DMS114 treated with DMSO at 0.1 percent for 48 hours (cell line): ENCODE results near the gene WNT7A.
"Not testable (repeated sequence)": the region's sequence is repeated elsewhere in the genome, so short reads cannot be mapped to it uniquely, and the experiment has no call there.

Experiments used
- DNase-seq: peaks from one replicate; lab custom pipeline; 2025; ENCODE audit not compliant: unreplicated experiment; lab: John Stamatoyannopoulos, UW

The WNT7A gene

DNA sequence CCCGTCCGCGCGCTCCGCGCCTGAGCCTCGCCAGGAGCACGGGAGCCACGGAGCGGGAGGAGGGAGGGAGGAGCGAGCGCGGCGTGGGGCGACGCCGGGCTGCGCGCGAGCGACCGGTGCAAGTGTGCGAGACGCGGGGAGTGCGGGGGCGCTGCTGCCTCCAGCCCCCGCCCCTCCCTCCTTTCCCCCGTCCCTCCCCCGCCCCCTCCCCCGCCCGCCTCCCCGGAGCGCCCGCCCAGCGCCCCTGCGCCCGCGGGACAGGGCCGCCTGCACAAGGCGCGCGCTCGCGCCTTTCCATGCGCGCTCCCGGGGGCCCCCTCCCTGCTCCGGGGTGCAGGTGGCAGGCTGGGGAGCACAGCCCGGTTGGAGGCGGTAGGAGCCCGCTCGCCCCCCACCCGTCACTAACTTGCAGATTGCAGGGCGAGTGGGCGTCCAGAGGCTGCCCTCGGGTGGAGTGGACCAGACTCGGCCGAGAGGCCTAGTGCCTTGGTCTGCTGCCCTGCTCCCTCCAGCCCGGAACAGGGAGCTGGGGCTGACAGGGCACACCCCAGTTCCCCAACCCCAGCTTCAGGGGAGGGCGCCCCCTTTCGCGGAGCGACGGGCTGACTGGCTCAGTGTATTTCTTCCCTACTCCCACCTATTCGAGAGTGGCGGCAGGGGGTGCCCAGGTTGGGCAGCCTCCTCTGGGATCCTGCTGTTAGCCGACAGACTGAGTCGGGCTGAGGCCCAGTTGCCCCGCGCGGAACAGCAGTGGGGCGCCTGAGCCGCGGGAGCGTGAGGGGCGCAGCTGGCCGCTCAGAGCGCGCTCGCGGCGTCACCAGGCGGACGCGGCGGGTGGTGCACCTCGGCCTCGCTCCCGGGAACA lies at the start of gene WNT7A:
Gene WNT7A, minus strand, starts transcription at position 126 of the 865 bp plus-strand sequence. CDS start 255 bp downstream, outside the sequence.
- DNase-seq: no peak

DNA sequence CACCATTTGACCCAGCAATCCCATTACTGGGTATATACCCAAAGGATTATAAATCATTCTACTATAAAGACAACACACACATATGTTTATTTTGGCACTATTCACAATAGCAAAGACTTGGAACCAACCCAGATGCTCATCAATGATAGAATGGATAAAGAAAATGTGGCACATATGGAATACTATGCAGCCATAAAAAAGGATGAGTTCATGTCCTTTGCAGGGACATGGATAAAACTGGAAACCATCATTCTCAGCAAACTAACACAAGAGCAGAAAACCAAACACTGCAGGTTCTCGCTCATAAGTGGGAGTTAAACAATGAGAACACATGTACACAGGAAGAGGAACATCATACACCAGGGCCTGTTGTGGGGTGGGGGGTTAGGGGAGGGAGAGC lies 48.9 kb upstream of the WNT7A start:
- DNase-seq: not testable (repeated sequence)

DNA sequence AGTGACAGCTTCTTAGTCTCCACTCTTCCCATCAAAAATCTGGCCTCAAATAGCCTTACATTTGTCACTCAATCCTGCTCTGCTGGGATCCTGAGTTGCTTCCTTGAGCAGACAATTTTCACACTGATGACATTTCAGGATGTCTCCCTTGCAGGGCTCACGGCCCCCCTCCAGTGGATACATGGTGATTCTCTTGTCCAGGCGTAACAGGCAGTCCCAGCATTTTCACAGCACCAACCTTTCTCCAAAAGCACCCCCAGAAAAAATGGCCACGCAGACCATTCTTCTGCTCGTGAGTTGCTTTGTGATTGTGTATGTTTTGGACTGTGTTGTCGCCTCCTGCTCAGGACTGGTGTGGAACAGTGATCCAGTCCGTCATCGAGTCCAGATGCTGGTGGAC lies 47.4 kb upstream of the WNT7A start:
- no peak for DNase-seq

DNA sequence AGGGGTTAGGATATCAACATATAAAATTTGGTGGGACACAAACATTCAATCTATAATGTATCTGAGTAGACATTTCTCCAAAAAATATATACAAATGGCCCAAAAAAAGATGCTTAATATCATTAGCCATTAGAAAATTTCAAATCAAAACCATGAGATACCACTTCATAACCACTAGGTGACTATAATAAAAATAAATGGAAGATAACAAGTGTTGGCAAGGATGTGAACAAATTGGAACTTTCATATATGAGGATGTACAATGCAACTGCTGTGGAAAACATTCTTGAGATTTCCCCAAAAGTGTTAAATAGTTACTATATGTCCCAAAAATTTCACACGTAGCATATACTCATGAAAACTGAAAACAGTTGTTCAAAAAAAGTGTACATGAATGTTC lies 36.5 kb upstream of the WNT7A start:
- DNase-seq: no peak

DNA sequence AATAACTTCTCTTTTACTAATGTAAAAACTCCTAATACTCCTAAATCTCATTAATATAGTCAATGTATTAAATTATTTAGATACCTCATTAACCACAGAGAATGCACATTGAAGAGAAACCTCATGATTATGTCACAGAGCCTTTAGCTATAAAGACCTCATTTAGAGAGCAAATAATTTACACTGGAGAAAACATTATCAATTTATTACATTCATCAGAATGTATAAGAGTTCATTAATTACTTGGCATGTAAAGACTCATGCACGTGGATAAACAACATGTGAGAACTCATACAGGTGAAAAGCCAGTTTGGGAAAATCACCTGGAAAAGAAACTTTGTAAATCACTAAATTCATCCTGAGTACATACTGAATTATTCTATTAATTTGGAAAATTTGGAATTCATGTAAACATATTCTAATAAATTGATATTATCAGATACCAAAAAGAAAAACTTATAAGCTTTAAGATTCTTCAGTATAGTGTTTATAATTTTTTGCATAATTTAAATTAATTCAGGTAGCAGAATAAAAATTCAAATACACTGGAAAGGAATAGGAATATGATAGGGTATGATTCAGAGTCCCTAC lies 22.9 kb upstream of the WNT7A start:
- no peak for DNase-seq

DNA sequence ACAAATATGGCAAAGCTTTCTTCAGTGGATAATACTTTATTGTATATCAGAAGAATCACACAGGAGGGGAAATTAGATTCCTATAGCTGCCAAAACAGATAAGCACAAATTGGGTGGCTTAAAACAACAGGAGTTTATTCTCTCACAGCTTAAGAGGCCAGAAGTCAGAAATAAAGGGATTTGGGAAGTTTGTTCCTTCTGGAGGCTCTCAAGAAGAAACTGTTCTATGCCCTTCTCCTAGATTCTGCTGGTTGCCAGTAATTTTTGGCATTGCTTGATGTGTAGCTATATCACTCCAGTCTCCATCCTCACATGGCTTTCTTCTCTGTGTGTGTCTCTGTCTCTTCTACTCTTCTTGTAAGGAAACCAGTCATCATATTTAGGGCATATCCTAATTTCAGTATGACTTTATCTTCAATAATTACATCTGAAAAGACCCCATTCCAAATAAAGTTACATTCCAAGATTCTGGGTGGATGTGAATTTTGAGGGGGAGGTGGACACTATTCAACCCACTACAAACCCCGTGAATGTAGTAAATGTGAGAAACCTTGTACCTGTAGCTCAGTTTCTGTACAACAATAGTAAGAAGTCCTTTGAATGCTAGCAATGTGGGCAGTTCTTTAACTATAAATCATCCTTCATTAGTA lies 22.2 kb upstream of the WNT7A start:
- DNase-seq: no peak

DNA sequence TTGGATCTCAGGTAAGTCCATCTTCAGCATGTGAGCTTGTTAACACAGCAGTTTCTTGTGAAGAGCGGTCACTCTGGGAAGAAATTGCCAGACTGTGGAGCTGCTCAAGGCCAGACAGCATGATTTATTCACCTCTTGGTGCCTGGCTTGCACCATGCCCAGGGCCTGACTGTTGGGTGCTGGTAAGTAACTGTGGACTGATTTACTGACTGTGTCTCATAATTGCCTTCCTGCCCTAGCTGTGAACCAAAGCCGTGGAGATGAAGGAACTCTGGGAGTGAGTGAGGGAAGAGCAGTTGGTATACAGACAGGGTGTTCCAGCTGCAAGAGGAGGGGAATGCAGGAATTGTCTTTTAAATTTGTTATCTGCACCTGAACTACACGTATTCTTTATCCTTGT lies 18.5 kb upstream of the WNT7A start:
- no peak for DNase-seq

DNA sequence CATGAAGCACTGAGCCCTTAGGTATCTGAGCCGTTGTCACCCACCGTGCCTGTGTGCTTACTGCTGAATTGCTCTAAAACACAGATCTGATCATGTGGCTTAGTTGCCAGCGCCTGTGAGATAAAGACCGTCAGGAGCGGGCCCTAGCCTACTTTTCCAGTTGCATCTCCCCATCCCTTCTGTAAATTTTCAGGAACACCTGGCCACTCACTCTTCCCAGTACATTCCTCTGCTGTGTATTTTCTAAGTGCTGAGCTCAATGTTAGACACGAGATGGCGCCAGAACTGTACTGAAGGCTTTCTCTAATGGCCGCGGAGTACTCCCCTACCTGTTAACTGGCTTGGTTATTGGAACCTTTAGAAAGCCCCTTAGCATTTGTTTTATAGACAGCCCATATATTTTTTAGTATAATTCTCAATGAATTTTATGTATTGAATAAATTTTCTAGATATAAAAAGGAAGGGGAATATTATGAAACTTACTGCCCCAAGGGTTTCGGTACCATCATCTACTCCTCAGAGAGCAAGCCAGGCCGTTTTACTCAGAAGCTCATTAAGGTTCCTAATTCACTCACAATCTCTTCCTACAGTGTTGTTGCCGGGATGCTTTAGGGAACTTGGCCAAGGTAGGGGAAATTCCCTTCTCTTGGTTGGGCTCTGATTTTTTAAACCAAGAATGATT lies 16.7 kb upstream of the WNT7A start:
- peak; percentile 66 for DNase-seq

DNA sequence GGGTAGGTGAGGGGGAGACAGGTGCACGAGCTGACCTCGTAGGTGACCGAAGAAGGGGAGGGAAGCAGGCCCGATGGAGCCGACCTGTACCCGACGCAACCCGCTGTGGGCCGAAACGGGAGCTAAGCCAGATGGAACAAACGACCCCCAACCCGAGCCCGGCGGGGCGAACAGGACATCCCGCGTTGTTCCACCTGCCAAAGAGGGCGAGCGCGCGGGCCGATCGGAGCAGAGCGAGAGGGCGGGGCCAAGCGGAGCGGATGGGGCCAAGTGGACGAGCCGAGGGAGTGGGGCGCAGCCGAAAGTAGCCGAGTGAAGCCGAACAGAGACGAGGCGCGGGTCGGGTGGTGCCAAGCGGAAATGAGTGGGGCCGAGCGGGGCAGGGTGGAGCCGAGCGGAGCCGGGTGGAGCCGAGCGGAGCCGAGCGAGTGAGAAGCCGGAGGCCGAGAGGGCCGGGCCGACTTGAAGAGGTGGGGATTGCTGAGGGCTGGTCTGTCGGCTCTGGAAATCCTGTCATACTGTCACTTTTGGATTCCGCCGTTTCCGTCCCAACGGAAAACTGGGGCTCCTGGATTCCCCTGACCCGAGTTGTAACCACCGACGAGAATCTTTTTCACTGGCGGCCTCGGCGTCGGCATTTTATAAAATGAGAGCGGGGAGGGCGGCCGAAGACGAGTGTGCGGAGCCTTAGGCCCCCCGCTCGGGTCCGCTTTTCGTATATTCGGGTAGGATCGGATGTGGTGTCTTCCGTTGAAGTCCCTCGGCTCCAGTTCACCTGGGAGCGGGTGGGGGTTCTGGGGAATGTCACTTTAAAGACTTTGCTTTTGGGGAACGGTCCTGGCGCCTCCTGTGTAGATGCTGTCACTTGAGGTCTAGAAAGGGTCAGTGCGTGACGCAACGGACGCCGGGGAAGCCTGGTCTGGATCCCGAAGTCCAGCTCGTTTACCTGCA lies 15.6 kb upstream of the WNT7A start:
- peak; percentile 81 for DNase-seq

DNA sequence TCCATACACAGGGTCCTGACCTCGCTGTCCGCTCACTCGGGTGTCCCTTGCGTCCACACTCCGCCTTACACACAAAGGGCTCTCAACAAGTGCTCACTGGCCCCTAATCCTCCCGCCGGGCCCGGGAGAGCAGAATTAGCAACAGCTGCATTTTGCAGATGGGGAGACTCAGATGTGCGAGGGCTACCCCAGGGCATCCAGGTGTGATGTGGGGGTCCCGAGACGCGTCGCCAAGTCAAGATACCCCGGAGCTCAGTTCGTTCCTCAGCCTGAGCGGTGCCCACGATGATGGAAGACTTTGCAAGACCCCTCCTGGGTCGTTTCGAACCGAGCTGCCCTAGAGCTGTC lies 14.9 kb upstream of the WNT7A start:
- DNase-seq: no peak

DNA sequence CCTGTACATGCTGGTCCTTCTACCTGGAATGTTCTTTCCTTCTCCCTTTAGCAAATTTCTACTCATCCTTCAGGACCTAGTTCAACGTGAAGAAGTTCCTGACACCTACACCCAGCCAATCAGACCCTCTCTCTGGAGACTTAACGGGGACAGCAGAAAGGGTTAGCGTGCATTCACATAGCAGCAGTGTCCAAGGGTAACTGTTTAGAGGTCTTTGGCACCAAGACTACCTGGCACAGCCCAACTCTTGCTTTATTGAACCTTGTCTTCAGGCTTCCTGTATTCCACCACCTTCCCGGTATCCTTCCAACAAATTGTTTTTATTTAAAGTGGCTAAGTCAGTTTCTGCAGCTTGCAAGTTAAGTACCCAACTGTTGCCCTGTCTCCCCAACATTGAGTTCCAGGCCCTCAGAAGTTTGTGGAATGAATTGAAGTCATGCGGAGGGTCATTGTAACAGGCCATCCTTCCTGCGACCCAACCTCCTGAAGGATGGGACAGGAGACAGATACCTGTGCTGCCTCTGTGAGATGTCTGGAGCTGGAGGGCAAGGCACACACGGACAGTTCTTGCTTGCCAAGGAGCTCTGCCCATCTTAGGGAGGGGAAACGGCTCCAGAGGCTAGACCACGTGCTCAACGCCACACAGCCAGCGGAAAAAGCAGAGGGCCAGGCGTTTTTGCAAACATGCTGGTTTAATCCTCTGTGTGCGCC lies 14.4 kb upstream of the WNT7A start:
- no peak for DNase-seq

DNA sequence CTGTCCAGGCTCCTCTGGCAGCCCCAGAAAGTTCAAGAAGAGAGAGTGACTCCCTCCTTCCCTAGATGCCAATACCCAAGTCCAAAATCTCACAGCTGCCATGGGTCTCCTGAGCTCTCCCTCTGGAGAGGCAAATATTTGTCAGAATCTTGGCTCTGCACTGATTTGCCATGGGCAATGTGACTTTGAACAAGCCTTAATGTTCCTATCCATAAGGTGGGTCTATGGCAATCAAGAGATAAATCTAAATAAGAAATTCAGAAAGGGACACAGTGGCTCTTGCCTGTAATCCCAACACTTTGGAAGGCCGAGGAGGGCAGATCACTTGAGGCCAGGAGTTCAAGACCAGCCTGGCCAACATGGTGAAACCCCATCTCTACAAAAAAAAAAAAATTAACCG lies 12.4 kb upstream of the WNT7A start:
- no peak for DNase-seq

DNA sequence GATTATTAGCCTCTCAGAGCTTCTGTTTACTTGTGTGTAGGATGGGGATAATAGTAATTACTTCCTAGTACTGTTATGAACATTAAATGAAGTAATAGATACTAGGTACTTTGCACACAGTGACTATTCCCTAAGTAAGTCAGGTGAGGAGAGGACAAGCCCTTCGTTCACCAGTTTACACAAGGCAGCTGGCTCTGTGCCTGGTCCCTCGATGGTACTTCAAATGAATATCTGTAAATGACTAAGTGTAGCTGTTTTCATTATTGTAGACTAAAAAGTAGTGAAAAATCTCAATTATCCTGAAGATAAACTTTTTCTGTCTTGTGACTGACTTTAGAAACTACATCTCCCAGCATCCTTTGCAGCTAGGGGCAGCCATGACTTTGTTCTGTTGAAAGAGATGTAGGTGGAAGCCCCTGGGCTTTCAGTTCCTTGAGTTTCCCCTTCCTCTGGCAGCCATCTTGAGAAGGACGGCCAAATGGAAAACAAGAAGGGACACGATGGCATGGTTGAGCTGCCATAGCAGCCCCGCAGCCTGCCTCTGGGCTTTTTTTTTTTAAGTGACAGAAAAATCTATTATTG lies 11.7 kb upstream of the WNT7A start:
- peak; percentile 14 for DNase-seq

DNA sequence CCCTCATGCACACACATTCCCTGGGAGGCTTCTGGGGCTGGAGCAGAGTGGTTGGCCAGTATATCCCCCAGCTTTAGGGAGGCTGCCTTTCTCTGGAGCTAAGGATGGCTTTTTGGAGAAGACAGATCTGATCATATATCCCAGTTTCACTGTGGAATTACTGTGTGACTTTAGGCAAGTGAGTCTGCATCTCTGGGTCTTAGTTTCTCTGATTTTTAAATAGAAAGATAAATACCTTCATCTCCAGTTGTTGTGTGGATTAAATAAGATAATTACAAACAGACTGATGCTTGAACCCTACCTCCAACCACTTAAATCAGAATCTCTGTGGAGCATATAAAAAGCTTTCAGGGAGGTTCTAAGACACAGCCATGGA lies 11.1 kb upstream of the WNT7A start:
- DNase-seq: no peak

DNA sequence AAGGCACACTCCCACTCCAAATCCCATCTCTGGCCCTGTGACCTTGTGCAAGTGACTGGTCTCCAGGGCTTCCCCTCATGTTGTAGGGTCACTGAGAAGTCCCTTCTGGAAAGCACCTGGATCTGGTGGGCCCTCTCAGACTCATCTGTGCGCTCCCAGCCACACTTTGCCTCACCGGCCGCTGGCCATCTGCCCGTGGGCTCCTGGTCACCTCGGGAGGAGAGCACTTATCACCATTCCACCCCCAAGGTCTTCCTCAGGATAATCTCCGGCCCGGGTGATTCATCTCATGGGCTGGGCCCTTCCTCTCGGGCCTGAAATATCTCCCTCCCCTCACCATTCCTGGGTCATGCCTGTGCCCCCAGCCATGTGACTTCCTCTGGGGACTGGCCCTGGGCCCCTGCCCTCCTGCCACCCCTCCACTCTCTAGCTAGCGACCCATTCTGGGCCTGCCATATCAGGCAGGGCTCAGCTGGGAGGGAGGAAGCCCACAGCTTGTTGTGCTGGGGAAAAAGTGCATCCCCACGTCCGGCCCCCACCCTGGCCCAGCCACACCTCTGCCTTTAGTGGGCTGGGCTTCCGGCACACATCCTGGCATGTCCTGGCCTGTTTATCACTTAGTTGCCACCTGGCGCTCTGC lies 10.6 kb upstream of the WNT7A start:
- DNase-seq: no peak

DNA sequence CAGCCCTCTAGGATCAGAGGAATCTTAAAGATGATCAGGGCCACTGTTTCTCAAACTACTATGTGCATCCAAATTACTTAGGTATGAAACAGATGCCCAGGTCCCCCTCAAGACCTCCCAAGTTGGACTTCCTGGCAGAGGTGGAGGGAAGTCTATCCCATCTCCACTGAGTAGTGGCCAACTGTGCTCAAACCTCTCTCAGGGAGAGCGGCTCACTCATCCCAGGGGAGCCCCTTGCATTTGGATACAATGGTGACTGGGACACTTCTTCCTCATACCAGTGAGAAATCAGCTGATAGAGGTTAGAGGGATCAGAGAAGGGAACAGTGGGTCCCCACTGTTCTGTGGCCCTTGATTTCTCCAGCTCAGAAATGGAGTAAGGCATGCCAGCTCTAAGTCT lies 8.7 kb upstream of the WNT7A start:
- no peak for DNase-seq

DNA sequence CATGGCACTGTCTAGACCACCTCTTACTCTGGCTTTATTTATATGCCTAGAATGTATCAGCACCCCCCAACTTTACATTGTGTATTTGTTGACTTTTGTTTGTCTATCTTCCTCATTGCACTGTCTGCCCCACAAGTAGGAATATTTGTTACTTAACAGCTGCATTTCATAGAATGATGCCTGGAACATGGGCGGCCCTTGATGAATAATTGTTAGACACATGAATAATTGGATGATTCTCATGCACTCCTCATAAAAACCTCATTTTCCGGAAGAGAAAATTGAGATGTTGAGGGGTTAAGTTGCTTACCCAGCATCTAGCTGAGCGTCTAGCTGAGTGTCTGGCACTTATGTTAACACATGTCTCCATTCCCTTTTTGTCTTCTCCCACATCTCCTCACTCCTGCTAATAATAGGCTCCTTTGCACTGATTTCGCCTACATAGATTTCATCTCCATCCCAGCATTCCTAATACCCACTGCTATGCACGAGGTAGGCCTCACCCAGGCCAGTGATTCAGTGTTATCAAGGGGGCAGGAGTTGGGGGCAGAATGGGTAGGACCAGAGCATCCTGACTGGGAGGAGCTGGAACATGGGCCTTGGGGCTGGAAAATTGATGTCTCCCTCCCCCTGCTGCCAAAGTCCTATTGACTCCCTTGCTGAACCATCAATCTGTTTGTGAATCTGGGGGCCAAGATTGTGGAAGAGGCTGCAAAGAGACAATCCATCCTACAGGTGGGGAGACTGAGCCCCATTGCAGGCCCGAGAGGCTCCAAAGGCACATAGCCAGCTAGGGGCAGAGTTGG lies 7.8 kb upstream of the WNT7A start:
- no peak for DNase-seq

DNA sequence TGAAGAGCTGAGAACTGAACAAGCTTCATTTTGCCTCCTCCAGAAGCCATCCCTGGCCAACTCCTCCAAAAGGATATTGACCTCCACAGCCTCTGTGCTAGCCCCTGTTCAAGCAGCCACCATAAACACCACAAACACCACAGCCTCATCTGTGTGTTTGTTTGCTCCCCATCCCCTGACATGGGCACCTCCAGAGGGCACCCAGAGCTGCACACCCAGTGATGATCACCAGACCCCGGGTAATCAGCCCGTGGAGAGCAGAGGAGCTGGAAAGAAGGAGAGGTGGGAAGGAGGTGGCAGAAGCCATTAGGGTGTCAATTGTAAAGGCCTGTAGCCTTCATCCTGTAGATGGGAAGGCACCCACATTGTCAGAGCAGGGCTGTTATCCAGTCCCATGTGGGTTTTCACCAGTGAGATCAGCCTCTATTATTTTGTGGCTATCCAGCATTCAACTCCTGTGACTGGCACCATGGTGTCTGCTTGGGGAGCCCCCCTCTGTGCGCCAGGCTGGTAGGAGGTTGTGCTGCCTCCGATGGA lies 6.8 kb upstream of the WNT7A start:
- DNase-seq: no peak
